Measurements from ENCODE around the gene IFNAR2.
"Not testable (repeated sequence)": the region's sequence is repeated elsewhere in the genome, so short reads cannot be mapped to it uniquely, and the experiment has no call there.

The IFNAR2 gene

DNA sequence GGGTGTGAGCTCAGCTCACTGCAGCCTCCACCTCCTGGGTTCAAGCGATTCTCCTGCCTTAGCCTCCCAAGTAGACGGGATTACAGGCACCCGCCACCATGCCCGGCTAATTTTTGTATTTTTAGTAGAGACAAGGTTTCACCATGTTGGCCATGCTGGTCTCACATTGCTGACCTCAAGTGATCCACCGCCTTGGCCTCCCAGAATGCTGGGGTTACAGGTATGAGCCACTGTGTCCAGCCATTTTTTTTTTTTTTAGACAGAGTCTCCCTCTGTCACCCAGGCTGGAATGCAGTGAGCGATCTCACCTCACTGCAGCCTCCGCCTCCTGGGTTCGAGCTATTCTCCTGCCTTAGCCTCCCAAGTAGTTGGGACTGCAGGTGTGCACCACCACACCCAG lies 13.1 kb downstream of the IFNAR2 start:
- Mint-ChIP-seq H3K4me1 (ENCODE audit: low read depth) (peaks cover 58% of the 10 kb centered on the region), H3K36me3 (ENCODE audit: low read depth) (peaks cover 61% of the 10 kb centered on the region)
- intact Hi-C loops (cut with micrococcal nuclease): loop anchor here (10.0 kb wide), 1 partner anchor 202 kb away; no protein-coding TSS in a partner anchor
- H3K27me3 Mint-ChIP-seq, H3K9me3 Mint-ChIP-seq, H3K27ac Mint-ChIP-seq, H3K4me3 Mint-ChIP-seq: not testable (repeated sequence)

DNA sequence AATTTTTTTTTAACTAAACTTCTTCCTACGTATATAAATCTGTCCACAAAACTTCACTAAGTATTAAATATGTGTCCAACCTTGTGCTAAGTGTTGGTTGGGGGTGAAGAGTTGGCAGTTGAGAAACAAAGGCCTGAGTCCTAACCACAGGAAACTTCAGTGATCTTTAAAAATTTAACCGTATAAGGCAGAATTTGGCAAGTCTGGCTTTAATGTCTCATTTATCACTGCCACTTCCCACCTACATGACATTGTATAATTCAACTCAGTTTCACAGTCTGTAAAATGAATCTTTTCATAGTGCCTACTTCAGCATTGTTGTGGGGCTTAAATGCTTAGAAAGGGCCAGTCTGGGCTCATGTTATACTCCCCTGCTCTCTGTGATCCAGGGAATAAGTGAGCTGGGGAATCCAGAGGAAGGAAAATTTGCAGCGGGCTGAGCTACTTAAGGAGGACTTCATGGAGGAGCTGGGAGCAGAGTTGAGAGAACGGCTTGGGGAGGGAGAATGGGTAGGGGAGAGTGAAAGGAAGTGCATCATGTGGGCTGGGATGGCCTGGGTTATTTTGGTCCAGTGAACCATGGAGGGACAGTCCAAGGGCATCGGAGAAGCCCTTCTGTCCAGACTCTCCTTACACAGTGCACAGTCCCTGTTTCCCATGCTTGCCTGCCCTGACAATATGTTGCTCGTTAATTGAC lies 14.5 kb downstream of the IFNAR2 start:
- intact Hi-C loops (cut with micrococcal nuclease): loop anchor here (10.0 kb wide), 1 partner anchor 201 kb away; no protein-coding TSS in a partner anchor
- Mint-ChIP-seq H3K4me3 (no peak overlapping the region), H3K9me3 (no peaks in the 10 kb centered on the region), H3K4me1 (ENCODE audit: low read depth) (peaks cover 44% of the 10 kb centered on the region), H3K27me3 (no peaks in the 10 kb centered on the region), H3K27ac (peak overlapping the region; percentile 75), H3K36me3 (ENCODE audit: low read depth) (peaks cover 74% of the 10 kb centered on the region)

DNA sequence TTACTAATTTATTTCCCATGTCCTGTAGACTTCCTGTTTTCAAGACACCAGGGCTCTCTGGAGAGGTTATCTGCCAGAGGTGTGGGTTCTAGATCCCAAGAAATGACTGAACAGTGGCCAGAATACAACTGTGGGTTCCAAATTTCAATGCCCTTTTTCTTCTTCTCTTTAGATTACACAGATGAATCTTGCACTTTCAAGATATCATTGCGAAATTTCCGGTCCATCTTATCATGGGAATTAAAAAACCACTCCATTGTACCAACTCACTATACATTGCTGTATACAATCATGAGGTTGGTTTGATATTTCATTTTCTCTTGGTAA lies 15.0 kb downstream of the IFNAR2 start:
- no peak overlapping the region for H3K4me3 Mint-ChIP-seq
- peaks cover 80% of the 10 kb centered on the region for H3K36me3 Mint-ChIP-seq (ENCODE audit: low read depth)
- H3K9me3 Mint-ChIP-seq: no peaks in the 10 kb centered on the region
- H3K27me3 Mint-ChIP-seq: no peaks in the 10 kb centered on the region
- peaks cover 43% of the 10 kb centered on the region for H3K4me1 Mint-ChIP-seq (ENCODE audit: low read depth)
- H3K27ac Mint-ChIP-seq: peak overlapping the region; percentile 75
- intact Hi-C loops (cut with micrococcal nuclease): loop anchor here (10.0 kb wide), 1 partner anchor 200 kb away; no protein-coding TSS in a partner anchor

DNA sequence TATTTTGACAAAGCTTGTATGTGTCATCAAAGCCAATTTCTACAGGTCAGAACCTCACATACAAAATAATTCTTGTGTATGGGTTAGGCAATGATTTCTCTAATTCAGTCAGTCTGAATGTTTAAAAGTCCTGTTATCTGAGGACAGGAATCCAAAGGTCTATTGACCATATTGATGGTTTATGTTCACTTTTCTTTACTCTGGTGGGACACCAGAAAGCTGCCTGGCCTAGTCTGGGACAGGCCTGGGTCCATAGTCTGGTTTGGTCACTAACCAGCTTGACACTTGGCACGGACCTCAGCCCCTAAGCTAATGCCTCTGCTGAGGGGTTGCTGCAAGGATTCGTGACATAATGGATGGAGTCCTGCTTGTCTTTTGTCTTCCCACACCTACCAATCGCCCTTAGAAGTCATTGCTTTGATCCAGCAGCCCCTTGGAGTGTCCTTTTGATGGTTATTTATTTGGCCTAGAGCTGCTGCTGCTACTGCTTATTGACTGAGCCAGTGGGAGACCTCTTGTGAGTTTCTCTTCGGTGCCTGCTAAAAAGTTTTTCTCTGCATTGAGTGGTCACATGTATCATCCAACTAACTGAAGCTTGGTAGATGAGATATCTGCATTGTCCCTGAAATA lies 15.7 kb downstream of the IFNAR2 start:
- Mint-ChIP-seq H3K4me1 (ENCODE audit: low read depth) (peaks cover 40% of the 10 kb centered on the region), H3K27me3 (no peaks in the 10 kb centered on the region), H3K4me3 (no peak overlapping the region), H3K27ac (peak overlapping the region; percentile 75), H3K9me3 (no peaks in the 10 kb centered on the region), H3K36me3 (ENCODE audit: low read depth) (peaks cover 86% of the 10 kb centered on the region)
- intact Hi-C loops (cut with micrococcal nuclease): loop anchor here (10.0 kb wide), 1 partner anchor 199 kb away; no protein-coding TSS in a partner anchor

DNA sequence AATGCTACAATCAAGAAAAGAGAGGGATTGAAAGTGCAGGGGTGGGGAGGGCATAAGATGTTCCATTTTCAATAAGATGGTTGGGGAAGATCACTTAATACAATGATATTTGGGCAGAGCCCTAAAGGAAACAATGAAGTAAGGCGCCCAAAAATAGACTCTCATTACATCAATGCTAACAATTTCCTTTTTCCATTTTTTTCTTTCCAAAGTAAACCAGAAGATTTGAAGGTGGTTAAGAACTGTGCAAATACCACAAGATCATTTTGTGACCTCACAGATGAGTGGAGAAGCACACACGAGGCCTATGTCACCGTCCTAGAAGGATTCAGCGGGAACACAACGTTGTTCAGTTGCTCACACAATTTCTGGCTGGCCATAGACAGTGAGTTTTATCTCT lies 16.8 kb downstream of the IFNAR2 start:
- intact Hi-C loops (cut with micrococcal nuclease): loop anchor here (10.0 kb wide), 1 partner anchor 198 kb away; no protein-coding TSS in a partner anchor
- Mint-ChIP-seq H3K4me3 (no peak overlapping the region), H3K27me3 (no peaks in the 10 kb centered on the region), H3K27ac (no peak overlapping the region), H3K9me3 (no peaks in the 10 kb centered on the region), H3K4me1 (ENCODE audit: low read depth) (peaks cover 46% of the 10 kb centered on the region), H3K36me3 (ENCODE audit: low read depth) (peaks cover 97% of the 10 kb centered on the region)

DNA sequence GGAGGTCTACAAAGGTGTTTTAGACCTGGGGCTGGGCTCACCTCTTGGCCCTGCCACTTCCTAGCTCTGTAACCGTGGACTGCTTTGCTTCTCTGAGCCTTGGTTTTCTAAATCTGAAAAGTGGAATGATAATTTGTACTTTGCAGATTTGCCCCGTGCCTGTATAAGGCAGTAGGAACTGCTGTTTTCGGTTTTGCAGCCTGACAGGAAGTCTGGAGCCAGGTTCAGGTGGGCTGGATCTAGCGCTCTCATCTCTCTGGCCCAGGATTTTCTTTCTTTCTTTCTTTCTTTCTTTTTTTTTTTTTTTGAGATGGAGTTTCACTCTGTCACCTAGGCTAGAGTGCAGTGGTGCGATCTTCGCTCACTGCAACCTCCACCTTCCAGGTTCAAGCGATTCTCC lies 17.2 kb downstream of the IFNAR2 start:
- H3K4me1 Mint-ChIP-seq (ENCODE audit: low read depth): peaks cover 41% of the 10 kb centered on the region
- H3K9me3 Mint-ChIP-seq: no peaks in the 10 kb centered on the region
- H3K27me3 Mint-ChIP-seq: no peaks in the 10 kb centered on the region
- H3K4me3 Mint-ChIP-seq: no peak overlapping the region
- intact Hi-C loops (cut with micrococcal nuclease): loop anchor here (10.0 kb wide), 1 partner anchor 198 kb away; no protein-coding TSS in a partner anchor
- H3K27ac Mint-ChIP-seq: peak overlapping the region; percentile 62
- peaks cover 100% of the 10 kb centered on the region for H3K36me3 Mint-ChIP-seq (ENCODE audit: low read depth)

DNA sequence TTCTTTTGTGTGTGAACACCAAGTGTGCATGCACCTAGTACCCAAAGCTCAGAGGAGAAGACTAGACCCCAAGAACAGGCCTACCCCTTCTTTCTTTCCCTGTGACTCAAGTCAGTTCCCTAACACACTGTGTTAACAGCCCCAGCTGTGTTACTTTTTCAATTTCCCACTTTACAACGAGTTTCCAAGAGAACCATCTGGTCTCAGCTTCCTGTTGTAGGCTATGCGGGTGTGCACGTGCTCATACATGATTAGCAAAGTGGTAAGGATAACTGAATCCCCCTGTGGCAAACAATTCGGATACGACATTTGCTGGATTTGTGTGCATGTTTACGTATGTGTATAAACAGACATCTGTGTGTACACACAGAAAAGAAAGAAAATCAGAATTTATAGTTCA lies 17.9 kb downstream of the IFNAR2 start:
- Mint-ChIP-seq H3K4me1 (ENCODE audit: low read depth) (peaks cover 37% of the 10 kb centered on the region), H3K4me3 (no peak overlapping the region)
- intact Hi-C loops (cut with micrococcal nuclease): loop anchor here (10.0 kb wide), 1 partner anchor 197 kb away; no protein-coding TSS in a partner anchor

DNA sequence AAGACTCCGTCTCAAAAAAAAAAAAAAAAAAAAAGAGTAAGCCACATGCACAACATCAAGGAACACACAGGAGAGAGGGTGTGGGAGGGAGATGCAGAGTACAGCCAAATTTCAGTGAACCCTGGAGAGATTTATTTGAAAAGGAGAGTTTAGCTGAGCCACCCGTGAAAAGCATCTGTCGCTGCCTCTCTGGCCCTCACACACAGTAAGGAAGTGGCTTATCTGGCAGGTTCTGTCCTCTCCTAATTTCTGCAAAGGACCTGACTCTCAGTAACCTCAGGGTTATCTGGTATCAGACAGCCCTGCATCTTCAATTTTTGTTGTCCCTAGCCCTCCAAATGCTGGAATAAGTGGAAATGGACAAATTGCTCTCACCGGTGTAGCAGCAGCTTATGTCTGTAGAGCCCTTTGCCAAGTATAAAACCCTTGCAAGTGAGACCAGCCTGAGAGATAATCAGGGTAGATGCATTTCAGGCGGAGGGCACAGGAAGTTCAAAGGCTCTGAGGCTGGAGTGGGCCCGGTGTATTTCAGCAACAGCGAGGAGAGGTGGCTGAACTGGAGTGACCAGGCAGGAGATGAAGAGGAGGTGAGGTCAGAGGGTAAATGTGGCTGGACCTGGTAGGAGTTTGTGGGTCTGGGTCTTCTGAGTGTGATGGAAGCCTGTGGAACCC lies 19.7 kb downstream of the IFNAR2 start:
- Mint-ChIP-seq H3K27me3 (no peaks in the 10 kb centered on the region), H3K4me3 (no peak overlapping the region), H3K27ac (no peak overlapping the region), H3K36me3 (ENCODE audit: low read depth) (peaks cover 100% of the 10 kb centered on the region), H3K4me1 (ENCODE audit: low read depth) (peaks cover 31% of the 10 kb centered on the region), H3K9me3 (no peaks in the 10 kb centered on the region)
- intact Hi-C loops (cut with micrococcal nuclease): loop anchor here (10.0 kb wide), 2 partner anchors 95 to 195 kb away; no protein-coding TSS in a partner anchor

More for the DNA sequence above, 17.9 kb downstream of the IFNAR2 start:
- H3K27me3 Mint-ChIP-seq: no peaks in the 10 kb centered on the region
- H3K9me3 Mint-ChIP-seq: no peaks in the 10 kb centered on the region
- H3K36me3 Mint-ChIP-seq (ENCODE audit: low read depth): peaks cover 100% of the 10 kb centered on the region
- H3K27ac Mint-ChIP-seq: peak overlapping the region; percentile 62

DNA sequence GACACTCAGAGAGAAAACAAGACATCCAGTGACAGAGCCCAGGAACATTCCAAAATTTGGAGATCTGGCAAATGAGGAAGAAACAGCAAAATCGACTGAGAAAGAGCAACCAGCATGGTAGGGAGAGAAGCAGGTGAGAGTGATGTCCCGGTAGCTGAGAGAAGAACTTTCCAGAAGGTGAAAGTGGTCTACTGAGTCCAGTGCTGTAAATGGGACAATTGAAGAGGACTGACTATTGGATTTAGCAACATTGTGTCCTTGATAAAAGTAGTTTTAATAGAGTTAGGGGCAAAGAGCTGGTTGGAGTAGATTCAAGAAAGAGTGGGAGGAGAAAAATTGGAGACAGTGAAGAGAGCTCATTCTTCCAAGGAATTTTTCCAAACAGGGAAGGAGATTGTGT lies 21.4 kb downstream of the IFNAR2 start:
- no peak overlapping the region for H3K27ac Mint-ChIP-seq
- no peaks in the 10 kb centered on the region for H3K27me3 Mint-ChIP-seq
- H3K4me1 Mint-ChIP-seq (ENCODE audit: low read depth): peaks cover 22% of the 10 kb centered on the region
- no peak overlapping the region for H3K4me3 Mint-ChIP-seq
- no peaks in the 10 kb centered on the region for H3K9me3 Mint-ChIP-seq
- intact Hi-C loops (cut with micrococcal nuclease): loop anchor here (10.0 kb wide), 1 partner anchor 94 kb away; no protein-coding TSS in a partner anchor
- peaks cover 100% of the 10 kb centered on the region for H3K36me3 Mint-ChIP-seq (ENCODE audit: low read depth)

DNA sequence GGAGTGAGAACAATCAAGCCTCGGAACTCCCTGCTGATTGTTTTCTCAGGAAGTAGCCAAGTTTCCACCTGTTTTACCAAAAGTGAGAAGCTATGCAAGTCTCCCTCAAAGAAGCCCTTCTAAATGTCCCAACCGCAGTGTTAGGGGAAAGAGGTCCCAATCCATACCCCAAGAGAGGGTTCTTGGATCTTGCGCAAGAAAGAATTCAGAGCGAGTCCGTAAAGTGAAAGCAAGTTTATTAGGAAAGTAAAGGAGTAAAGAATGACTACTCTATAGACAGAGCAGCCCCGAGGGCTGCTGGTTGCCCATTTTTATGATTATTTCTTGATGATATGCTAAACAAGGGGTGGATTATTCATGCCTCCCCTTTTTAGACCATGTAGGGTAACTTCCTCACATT lies 23.6 kb downstream of the IFNAR2 start:
- H3K27me3 Mint-ChIP-seq, H3K4me3 Mint-ChIP-seq, H3K27ac Mint-ChIP-seq: not testable (repeated sequence)
- intact Hi-C loops (cut with micrococcal nuclease): loop anchor here (10.0 kb wide), 1 partner anchor 91 kb away; no protein-coding TSS in a partner anchor
- Mint-ChIP-seq H3K36me3 (ENCODE audit: low read depth) (peaks cover 100% of the 10 kb centered on the region), H3K9me3 (peaks cover 15% of the 10 kb centered on the region), H3K4me1 (ENCODE audit: low read depth) (peaks cover 31% of the 10 kb centered on the region)

DNA sequence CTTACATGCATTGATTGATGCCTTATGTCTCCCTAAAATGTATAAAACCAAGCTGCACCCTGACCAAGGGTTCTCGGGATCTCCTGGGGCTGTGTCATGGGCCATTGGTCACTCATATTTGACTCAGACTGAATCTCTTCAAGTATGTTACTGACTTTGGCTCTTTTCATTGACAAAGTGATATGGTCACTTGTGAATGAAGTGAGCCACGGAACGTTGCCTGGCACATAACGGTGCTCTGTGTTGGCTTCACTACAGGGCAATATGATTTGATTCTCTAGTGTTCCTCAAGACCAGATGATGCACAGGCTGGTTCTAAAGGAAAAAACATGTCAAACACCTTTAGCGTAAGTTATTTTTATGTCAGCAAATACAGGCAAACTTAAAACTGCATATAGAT lies 25.0 kb downstream of the IFNAR2 start:
- intact Hi-C loops (cut with micrococcal nuclease): loop anchor here (10.0 kb wide), 1 partner anchor 90 kb away; no protein-coding TSS in a partner anchor
- no peaks in the 10 kb centered on the region for H3K27me3 Mint-ChIP-seq
- H3K27ac Mint-ChIP-seq: no peak overlapping the region
- H3K4me3 Mint-ChIP-seq: no peak overlapping the region
- H3K4me1 Mint-ChIP-seq (ENCODE audit: low read depth): peaks cover 39% of the 10 kb centered on the region
- H3K9me3 Mint-ChIP-seq: peaks cover 15% of the 10 kb centered on the region
- peaks cover 95% of the 10 kb centered on the region for H3K36me3 Mint-ChIP-seq (ENCODE audit: low read depth)

DNA sequence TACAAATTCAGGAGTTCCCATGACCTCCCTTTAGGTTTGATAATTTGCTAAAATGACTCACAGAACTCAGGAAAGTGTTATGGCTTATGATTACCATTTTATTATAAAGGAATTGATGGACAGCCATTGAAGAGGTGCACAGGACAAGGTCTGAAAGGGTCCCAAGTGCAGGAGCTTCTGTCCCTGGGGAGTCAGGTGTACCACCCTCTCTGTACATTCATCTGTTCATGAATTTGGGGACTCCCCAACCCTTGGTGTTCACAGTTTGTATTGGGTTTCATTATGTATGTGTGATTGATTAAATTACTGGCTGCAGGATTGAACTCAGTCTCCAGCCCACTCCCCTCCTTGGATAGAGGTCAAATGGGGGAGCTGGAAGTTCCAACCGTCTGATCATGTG lies 25.7 kb downstream of the IFNAR2 start:
- peaks cover 88% of the 10 kb centered on the region for H3K36me3 Mint-ChIP-seq (ENCODE audit: low read depth)
- H3K4me1 Mint-ChIP-seq (ENCODE audit: low read depth): peaks cover 43% of the 10 kb centered on the region

DNA sequence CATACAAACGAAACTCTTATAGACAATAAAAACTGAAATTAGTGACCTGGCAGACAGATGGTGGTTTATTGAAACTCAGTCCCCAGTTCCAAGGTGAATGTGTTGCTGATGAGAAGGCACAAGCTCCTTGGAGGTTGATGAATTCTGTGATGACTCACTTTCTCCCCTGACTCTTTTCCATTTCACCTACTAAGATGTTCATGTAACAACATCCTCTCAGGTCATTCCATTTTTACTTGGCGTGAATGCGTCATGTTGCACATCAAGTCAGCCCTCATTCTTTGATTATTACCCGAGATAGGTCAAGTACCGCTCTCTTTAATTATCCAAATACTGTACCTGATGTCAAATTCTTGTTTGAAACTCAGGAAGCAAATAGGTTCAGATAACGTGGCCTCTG lies 26.3 kb downstream of the IFNAR2 start:
- Mint-ChIP-seq H3K36me3 (ENCODE audit: low read depth) (peaks cover 82% of the 10 kb centered on the region), H3K4me1 (ENCODE audit: low read depth) (peaks cover 39% of the 10 kb centered on the region)
- intact Hi-C loops (cut with micrococcal nuclease): loop anchor here (10.0 kb wide), 1 partner anchor 89 kb away; no protein-coding TSS in a partner anchor

More for the DNA sequence above, 25.7 kb downstream of the IFNAR2 start:
- H3K9me3 Mint-ChIP-seq: peaks cover 15% of the 10 kb centered on the region
- no peak overlapping the region for H3K27ac Mint-ChIP-seq
- intact Hi-C loops (cut with micrococcal nuclease): loop anchor here (10.0 kb wide), 1 partner anchor 89 kb away; no protein-coding TSS in a partner anchor
- H3K4me3 Mint-ChIP-seq: no peak overlapping the region
- no peaks in the 10 kb centered on the region for H3K27me3 Mint-ChIP-seq

More for the DNA sequence above, 26.3 kb downstream of the IFNAR2 start:
- no peak overlapping the region for H3K27ac Mint-ChIP-seq
- H3K4me3 Mint-ChIP-seq: no peak overlapping the region
- peaks cover 15% of the 10 kb centered on the region for H3K9me3 Mint-ChIP-seq
- H3K27me3 Mint-ChIP-seq: no peaks in the 10 kb centered on the region

Measured in dendritic cell treated with granulocyte-macrophage colony-stimulating factor and Interleukin-4, amounts not matched to agents 40 ng/mL and 50 ng/mL, for 4 days (primary cell).